ENCODE results near the gene ADAM12. TPM values are rescaled to one million over a fixed set of nuclear protein-coding genes. Genes with fewer than 3 reads are reported as not detected.

ADAM12 gene
- total RNA-seq, 1 donor from 2014 or later: 8.0 TPM

DNA sequence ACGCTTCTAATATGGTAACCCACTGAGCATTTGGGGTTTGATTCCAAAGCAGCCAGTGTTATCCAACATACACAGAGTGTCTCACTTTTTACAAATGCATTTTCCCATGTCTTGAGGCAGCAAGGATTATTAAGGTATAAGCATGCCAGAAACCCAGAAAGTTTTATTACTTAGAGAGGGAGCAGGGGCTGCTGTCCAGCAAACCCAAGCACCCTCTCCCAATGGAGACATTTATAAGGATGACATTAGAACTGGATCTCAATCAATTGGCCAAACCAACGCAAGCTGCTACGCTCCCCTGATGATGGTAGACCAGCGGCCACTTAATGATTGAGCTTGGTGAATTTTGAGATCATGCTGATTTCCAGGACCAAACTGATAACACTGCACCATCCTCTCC, 315.7 kb downstream of the ADAM12 start:
- DNase-seq (ENCODE audit: low spot score): no peak
- Histone ChIP-seq H3K9ac (no peak overlapping the region), H3K27me3 (no peaks in the 10 kb centered on the region), H3K4me2 (no peak overlapping the region), H4K20me1 (ENCODE audit: low read depth) (no peaks in the 10 kb centered on the region), H3K27ac (no peak overlapping the region), H2AFZ (replicated peaks) (no peak overlapping the region), H3K79me2 (ENCODE audit: low read depth) (no peaks in the 10 kb centered on the region), H3F3A (ENCODE audit: low read depth) (no peaks in the 10 kb centered on the region), H3K4me3 (no peak overlapping the region), H3K4me1 (peaks cover 12% of the 10 kb centered on the region), H3K36me3 (no peaks in the 10 kb centered on the region), H3K9me3 (ENCODE audit: low read depth) (no peaks in the 10 kb centered on the region)
- H3K27me3 Mint-ChIP-seq (ENCODE audit: insufficient read depth, low read depth): peaks cover 3% of the 10 kb centered on the region
- H3K4me3 Mint-ChIP-seq: no peak overlapping the region
- peak overlapping the region; percentile 58 for H3K27ac Mint-ChIP-seq
- H3K36me3 Mint-ChIP-seq: no peaks in the 10 kb centered on the region
- H3K4me1 Mint-ChIP-seq: peaks cover 12% of the 10 kb centered on the region
- TF ChIP-seq EZH2phosphoT487 (IDR thresholded peaks at IDR 0.05) (no peak), EZH2 (IDR thresholded peaks at IDR 0.05) (no peak), CTCF (IDR thresholded peaks at IDR 0.05) (no peak)
- H3K9me3 Mint-ChIP-seq: peaks cover 3% of the 10 kb centered on the region

- H3K27ac ChIP-seq: no peak overlapping the region
- peaks cover 18% of the 10 kb centered on the region for H3K4me1 ChIP-seq
- no peaks in the 10 kb centered on the region for H3F3A ChIP-seq (ENCODE audit: low read depth)
- no peaks in the 10 kb centered on the region for H3K27me3 ChIP-seq
- H3K4me1 Mint-ChIP-seq: peaks cover 12% of the 10 kb centered on the region
- H2AFZ ChIP-seq (replicated peaks): no peak overlapping the region
- H3K36me3 Mint-ChIP-seq: no peaks in the 10 kb centered on the region
- H3K9me3 ChIP-seq (ENCODE audit: low read depth): no peaks in the 10 kb centered on the region
- H3K79me2 ChIP-seq (ENCODE audit: low read depth): no peaks in the 10 kb centered on the region
- H3K27me3 Mint-ChIP-seq (ENCODE audit: insufficient read depth, low read depth): no peaks in the 10 kb centered on the region
- no peak overlapping the region for H3K9ac ChIP-seq
- H3K9me3 Mint-ChIP-seq: no peaks in the 10 kb centered on the region
- no peak overlapping the region for H3K4me3 ChIP-seq
- H3K27ac Mint-ChIP-seq: no peak overlapping the region
- H4K20me1 ChIP-seq (ENCODE audit: low read depth): no peaks in the 10 kb centered on the region
- no peak overlapping the region for H3K4me3 Mint-ChIP-seq
- no peaks in the 10 kb centered on the region for H3K36me3 ChIP-seq
- H3K4me2 ChIP-seq: no peak overlapping the region
- no peak for TF ChIP-seq CTCF (IDR thresholded peaks at IDR 0.05)
- TF ChIP-seq EZH2phosphoT487 (IDR thresholded peaks at IDR 0.05): no peak
- no peak for TF ChIP-seq EZH2 (IDR thresholded peaks at IDR 0.05)
- DNase-seq (ENCODE audit: low spot score): no peak
These were observed 317.6 kb downstream of the ADAM12 start for GRCh38 chr10:126070476-126071215.

DNA sequence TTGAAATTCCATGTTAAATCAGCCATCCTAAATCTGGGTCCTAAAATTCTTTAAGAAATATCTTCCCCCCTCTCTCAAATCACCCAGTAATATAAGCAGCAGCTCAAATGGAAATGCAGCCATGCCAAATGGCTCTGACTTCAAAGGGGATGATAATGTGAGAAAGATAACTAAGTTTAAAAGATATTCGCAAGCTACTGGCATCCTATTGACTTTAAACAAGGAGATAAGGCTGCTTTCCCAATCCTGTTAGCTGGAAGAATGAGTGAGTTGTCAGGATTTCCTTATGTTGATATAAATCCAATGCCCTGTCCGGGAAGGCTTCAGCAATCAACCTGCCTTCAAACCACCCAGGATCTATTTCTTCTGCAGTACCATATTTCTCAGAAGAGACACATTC, 320.0 kb downstream of the ADAM12 start:
- H3K9me3 Mint-ChIP-seq: no peaks in the 10 kb centered on the region
- no peaks in the 10 kb centered on the region for H3K9me3 ChIP-seq (ENCODE audit: low read depth)
- H3K4me3 Mint-ChIP-seq: no peak overlapping the region

More for the DNA sequence above, 320.0 kb downstream of the ADAM12 start:
- H3K27me3 Mint-ChIP-seq (ENCODE audit: insufficient read depth, low read depth): peaks cover 5% of the 10 kb centered on the region
- H2AFZ ChIP-seq (replicated peaks): peak overlapping the region; percentile 32
- H4K20me1 ChIP-seq (ENCODE audit: low read depth): no peaks in the 10 kb centered on the region
- peaks cover 17% of the 10 kb centered on the region for H3K4me1 Mint-ChIP-seq
- peak overlapping the region; percentile 27 for H3K4me2 ChIP-seq
- H3K36me3 Mint-ChIP-seq: no peaks in the 10 kb centered on the region
- no peak overlapping the region for H3K27ac Mint-ChIP-seq
- H3K36me3 ChIP-seq: no peaks in the 10 kb centered on the region
- H3K4me3 ChIP-seq: no peak overlapping the region
- no peaks in the 10 kb centered on the region for H3K79me2 ChIP-seq (ENCODE audit: low read depth)
- DNase-seq (ENCODE audit: low spot score): no peak
- no peak overlapping the region for H3K27ac ChIP-seq
- no peaks in the 10 kb centered on the region for H3K27me3 ChIP-seq
- peaks cover 18% of the 10 kb centered on the region for H3K4me1 ChIP-seq
- peak overlapping the region; percentile 1 for H3K9ac ChIP-seq
- TF ChIP-seq CTCF (IDR thresholded peaks at IDR 0.05): no peak
- no peak for TF ChIP-seq EZH2phosphoT487 (IDR thresholded peaks at IDR 0.05)
- no peak for TF ChIP-seq EZH2 (IDR thresholded peaks at IDR 0.05)
- H3F3A ChIP-seq (ENCODE audit: low read depth): no peaks in the 10 kb centered on the region
